Renal pelvis (tissue), 12 donors: ENCODE results near the gene RCN1. TPM values are rescaled to one million over a fixed set of nuclear protein-coding genes. Genes with fewer than 3 reads are reported as not detected.
A peak's percentile ranks its signal among the peaks of the same experiment; 100 is the strongest.
"Not testable (repeated sequence)": the region's sequence is repeated elsewhere in the genome, so short reads cannot be mapped to it uniquely, and the experiment has no call there.

ENCODE experiments used
- DNase-seq: peaks from one replicate; pipeline ENCODE4 v3.0.0-alpha.2; 2013
- long read RNA-seq, 16 experiments: transcript quantifications; one replicate each; lab custom pipeline, GENCODE V29; 2026
- polyA plus RNA-seq, 3 donors: library from polyadenylated mRNA; unstranded; fragments of 120-200 nt; gene quantifications; one replicate each; pipeline ENCODE4 v1.2.1, GENCODE V29; 2013; ENCODE audit not compliant: insufficient read length in 3 of 3

RCN1 gene
- 100 to 1,000 TPM; 179 to 190 (median 181) TPM for polyA plus RNA-seq
- long read RNA-seq, donor 1, transcript RCN1-201 (6 exons, 2,572 nt): major isoform, 79 of 81 reads
- long read RNA-seq, donor 1, partial matches to known transcripts: 0 of 81 reads
- long read RNA-seq, donor 1, other reads (novel, unspliced or antisense): 0 of 81 reads
- long read RNA-seq, donor 2, transcript RCN1-201 (6 exons, 2,572 nt): major isoform, 93 of 94 reads
- long read RNA-seq, donor 2, partial matches to known transcripts: 0 of 94 reads
- long read RNA-seq, donor 2, other reads (novel, unspliced or antisense): 0 of 94 reads
- long read RNA-seq, donor 3, transcript RCN1-201 (6 exons, 2,572 nt): major isoform, 71 of 82 reads
- long read RNA-seq, donor 3, transcript RCN1-204 (2 exons, 2,653 nt): minor isoform, 8 of 82 reads
- long read RNA-seq, donor 3, partial matches to known transcripts: 0 of 82 reads
- long read RNA-seq, donor 3, other reads (novel, unspliced or antisense): 0 of 82 reads
- long read RNA-seq, donor 4, transcript RCN1-201 (6 exons, 2,572 nt): major isoform, 78 of 85 reads
- long read RNA-seq, donor 4, partial matches to known transcripts: 0 of 85 reads
- long read RNA-seq, donor 4, other reads (novel, unspliced or antisense): 0 of 85 reads
- long read RNA-seq, donor 5, transcript RCN1-201 (6 exons, 2,572 nt): major isoform, 48 of 51 reads
- long read RNA-seq, donor 5, partial matches to known transcripts: 0 of 51 reads
- long read RNA-seq, donor 5, other reads (novel, unspliced or antisense): 0 of 51 reads
- long read RNA-seq, donor 6, transcript RCN1-201 (6 exons, 2,572 nt): major isoform, 65 of 67 reads
- long read RNA-seq, donor 6, partial matches to known transcripts: 0 of 67 reads
- long read RNA-seq, donor 6, other reads (novel, unspliced or antisense): 0 of 67 reads
- long read RNA-seq, donor 7, transcript RCN1-201 (6 exons, 2,572 nt): major isoform, 122 of 131 reads
- long read RNA-seq, donor 7, partial matches to known transcripts: 6 of 131 reads
- long read RNA-seq, donor 7, other reads (novel, unspliced or antisense): 0 of 131 reads
- long read RNA-seq, donor 8, transcript RCN1-201 (6 exons, 2,572 nt): major isoform, 63 of 86 reads
- long read RNA-seq, donor 8, transcript RCN1-207 (5 exons, 2,416 nt): minor isoform, 5 of 86 reads
- long read RNA-seq, donor 8, partial matches to known transcripts: 16 of 86 reads
- long read RNA-seq, donor 8, other reads (novel, unspliced or antisense): 0 of 86 reads
- long read RNA-seq, donor 9, transcript RCN1-201 (6 exons, 2,572 nt): major isoform, 82 of 90 reads
- long read RNA-seq, donor 9, partial matches to known transcripts: 0 of 90 reads
- long read RNA-seq, donor 9, other reads (novel, unspliced or antisense): 0 of 90 reads
- long read RNA-seq, donor 10, transcript RCN1-201 (6 exons, 2,572 nt): major isoform, 65 of 75 reads
- long read RNA-seq, donor 10, partial matches to known transcripts: 6 of 75 reads
- long read RNA-seq, donor 10, other reads (novel, unspliced or antisense): 0 of 75 reads
- long read RNA-seq, donor 11, transcript RCN1-201 (6 exons, 2,572 nt): major isoform, 52 of 54 reads
- long read RNA-seq, donor 11, partial matches to known transcripts: 0 of 54 reads
- long read RNA-seq, donor 11, other reads (novel, unspliced or antisense): 0 of 54 reads
- long read RNA-seq, donor 12, transcript RCN1-201 (6 exons, 2,572 nt): major isoform, 99 of 147 reads
- long read RNA-seq, donor 12, transcript RCN1-207 (5 exons, 2,416 nt): minor isoform, 7 of 147 reads
- long read RNA-seq, donor 12, partial matches to known transcripts: 39 of 147 reads
- long read RNA-seq, donor 12, other reads (novel, unspliced or antisense): 0 of 147 reads
- long read RNA-seq, donor 13, transcript RCN1-201 (6 exons, 2,572 nt): major isoform, 45 of 50 reads
- long read RNA-seq, donor 13, partial matches to known transcripts: 0 of 50 reads
- long read RNA-seq, donor 13, other reads (novel, unspliced or antisense): 0 of 50 reads
- long read RNA-seq, donor 14: 0 reads
- long read RNA-seq, donor 15, transcript RCN1-207 (5 exons, 2,416 nt): minor isoform, 5 of 109 reads
- long read RNA-seq, donor 15, transcript RCN1-201 (6 exons, 2,572 nt): major isoform, 103 of 109 reads
- long read RNA-seq, donor 15, partial matches to known transcripts: 0 of 109 reads
- long read RNA-seq, donor 15, other reads (novel, unspliced or antisense): 0 of 109 reads
- long read RNA-seq, donor 16, transcript RCN1-207 (5 exons, 2,416 nt): minor isoform, 5 of 107 reads
- long read RNA-seq, donor 16, transcript RCN1-201 (6 exons, 2,572 nt): major isoform, 98 of 107 reads
- long read RNA-seq, donor 16, partial matches to known transcripts: 0 of 107 reads
- long read RNA-seq, donor 16, other reads (novel, unspliced or antisense): 0 of 107 reads

GRCh38 chr11:32090545-32091370, at the start of gene RCN1:
RCN1 (plus strand) TSS chr11:32091074; CDS start chr11:32091197, 123 bp downstream.
- peak; percentile 90 for DNase-seq

- no peak for DNase-seq
Observed at GRCh38 chr11:32043737-32044136, 47.1 kb upstream of the RCN1 start.

- DNase-seq: no peak
Observed at GRCh38 chr11:32044158-32044863, 46.6 kb upstream of the RCN1 start.

- no peak for DNase-seq
Observed at GRCh38 chr11:32045456-32045855, 45.4 kb upstream of the RCN1 start.

GRCh38 chr11:32050264-32050663, 40.6 kb upstream of the RCN1 start:
- DNase-seq: no peak

- peak; percentile 38 for DNase-seq
Observed at GRCh38 chr11:32052215-32052614, 38.7 kb upstream of the RCN1 start.

GRCh38 chr11:32053151-32053888, 37.6 kb upstream of the RCN1 start:
- no peak for DNase-seq

- no peak for DNase-seq
Observed at GRCh38 chr11:32055861-32056260, 35.0 kb upstream of the RCN1 start.

- DNase-seq: no peak
Observed at GRCh38 chr11:32056438-32056837, 34.4 kb upstream of the RCN1 start.

GRCh38 chr11:32059686-32060462, 31.0 kb upstream of the RCN1 start:
- DNase-seq: no peak

- DNase-seq: no peak
Observed at GRCh38 chr11:32062540-32062939, 28.3 kb upstream of the RCN1 start.

GRCh38 chr11:32063031-32063430, 27.8 kb upstream of the RCN1 start:
- not testable (repeated sequence) for DNase-seq

- DNase-seq: no peak
Observed at GRCh38 chr11:32065865-32066629, 24.8 kb upstream of the RCN1 start.

GRCh38 chr11:32068134-32068870, 22.6 kb upstream of the RCN1 start:
- DNase-seq: no peak
